Retinal pigment epithelial cell (primary cell): ENCODE measurements around the gene UMAD1.

Source experiments
- DNase-seq: peaks from one replicate; pipeline ENCODE4 v3.0.0-alpha.2; 2010; ENCODE audit warnings: low read depth
- H3K4me3 ChIP-seq: 2 replicates; pipeline ENCODE4 v1.5.1; 2011; ENCODE audit warnings: mild to moderate bottlenecking, low read length, control low read depth, moderate library complexity
- TF ChIP-seq, protein P1 (sequence below): conservative IDR thresholded peaks from 2 replicates; pipeline ENCODE4 v1.5.1; 2011; ENCODE audit warnings: low read depth, low read length, control low read depth, inconsistent platforms

Gene UMAD1

GRCh38 chr7:7843240-7843639 is 202.7 kb downstream of the UMAD1 start:
- H3K4me3 ChIP-seq: no peak overlapping the region
- TF ChIP-seq, protein P1, sequence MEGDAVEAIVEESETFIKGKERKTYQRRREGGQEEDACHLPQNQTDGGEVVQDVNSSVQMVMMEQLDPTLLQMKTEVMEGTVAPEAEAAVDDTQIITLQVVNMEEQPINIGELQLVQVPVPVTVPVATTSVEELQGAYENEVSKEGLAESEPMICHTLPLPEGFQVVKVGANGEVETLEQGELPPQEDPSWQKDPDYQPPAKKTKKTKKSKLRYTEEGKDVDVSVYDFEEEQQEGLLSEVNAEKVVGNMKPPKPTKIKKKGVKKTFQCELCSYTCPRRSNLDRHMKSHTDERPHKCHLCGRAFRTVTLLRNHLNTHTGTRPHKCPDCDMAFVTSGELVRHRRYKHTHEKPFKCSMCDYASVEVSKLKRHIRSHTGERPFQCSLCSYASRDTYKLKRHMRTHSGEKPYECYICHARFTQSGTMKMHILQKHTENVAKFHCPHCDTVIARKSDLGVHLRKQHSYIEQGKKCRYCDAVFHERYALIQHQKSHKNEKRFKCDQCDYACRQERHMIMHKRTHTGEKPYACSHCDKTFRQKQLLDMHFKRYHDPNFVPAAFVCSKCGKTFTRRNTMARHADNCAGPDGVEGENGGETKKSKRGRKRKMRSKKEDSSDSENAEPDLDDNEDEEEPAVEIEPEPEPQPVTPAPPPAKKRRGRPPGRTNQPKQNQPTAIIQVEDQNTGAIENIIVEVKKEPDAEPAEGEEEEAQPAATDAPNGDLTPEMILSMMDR: no peak
- DNase-seq: no peak

- H3K4me3 ChIP-seq: no peak overlapping the region
- no peak for DNase-seq
- TF ChIP-seq, protein P1: no peak
Measured at GRCh38 chr7:7843972-7844371, 203.4 kb downstream of the UMAD1 start.

DNA sequence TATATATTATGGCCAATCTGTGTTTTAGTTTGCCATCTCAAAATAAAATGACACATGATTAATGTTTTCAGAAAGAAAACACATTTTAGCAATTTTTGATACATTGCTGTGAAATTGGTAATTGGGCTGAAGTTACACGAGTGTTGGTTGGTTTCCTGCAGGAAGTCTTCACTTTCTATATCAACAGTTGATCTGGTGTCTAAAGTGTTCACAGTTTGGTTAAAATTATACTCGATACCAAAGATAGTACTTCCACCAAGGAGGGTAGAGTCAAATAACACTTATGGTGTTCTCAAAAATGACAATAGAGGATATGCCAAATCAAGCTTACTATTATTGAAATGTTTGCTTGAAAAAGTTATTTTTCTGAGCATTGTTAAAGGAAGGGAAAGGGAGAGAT is 207.7 kb downstream of the UMAD1 start:
- TF ChIP-seq, protein P1: no peak
- no peak overlapping the region for H3K4me3 ChIP-seq
- DNase-seq: no peak

- H3K4me3 ChIP-seq: no peak overlapping the region
- TF ChIP-seq, protein P1: no peak
- no peak for DNase-seq
Measured at GRCh38 chr7:7848892-7849291, 208.3 kb downstream of the UMAD1 start.

DNA sequence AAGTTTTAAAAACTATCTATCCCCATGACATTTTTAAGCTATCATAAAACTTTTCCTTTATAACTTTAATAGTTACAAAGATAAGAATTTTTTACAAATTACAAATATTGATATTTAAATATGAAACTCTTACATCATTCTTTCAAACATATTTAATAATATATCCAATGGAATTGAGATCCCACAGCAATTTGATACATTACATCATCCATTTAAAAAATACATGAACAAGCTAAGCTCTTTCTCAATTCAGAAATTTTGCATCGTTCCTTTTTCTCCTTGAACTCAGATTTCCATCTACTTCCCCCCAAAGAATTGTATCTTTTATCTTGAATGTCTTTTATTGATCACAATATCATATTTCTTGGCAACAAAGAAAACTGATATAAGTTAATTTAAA is 209.6 kb downstream of the UMAD1 start:
- H3K4me3 ChIP-seq: no peak overlapping the region
- DNase-seq: no peak
- TF ChIP-seq, protein P1: no peak

DNA sequence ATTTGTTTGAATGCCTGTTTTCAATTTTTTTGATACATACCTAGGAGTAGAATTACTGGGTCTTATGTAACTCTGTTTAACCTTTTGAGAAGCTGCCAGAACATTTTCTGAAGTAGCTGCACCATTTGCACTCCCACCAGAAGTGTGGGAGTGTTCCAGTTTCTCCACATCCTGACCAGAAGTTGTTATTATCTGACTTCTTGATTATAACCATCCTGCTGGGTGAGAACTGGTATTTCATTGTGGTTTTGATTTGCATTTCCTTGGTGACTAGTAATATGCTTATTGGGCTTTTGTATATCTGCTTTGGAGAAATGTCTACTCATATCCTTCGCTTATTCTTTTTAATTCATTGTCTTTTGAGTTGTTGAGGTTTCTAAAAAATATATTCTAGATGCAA is 210.8 kb downstream of the UMAD1 start:
- TF ChIP-seq, protein P1: no peak
- no peak for DNase-seq
- H3K4me3 ChIP-seq: no peak overlapping the region

DNA sequence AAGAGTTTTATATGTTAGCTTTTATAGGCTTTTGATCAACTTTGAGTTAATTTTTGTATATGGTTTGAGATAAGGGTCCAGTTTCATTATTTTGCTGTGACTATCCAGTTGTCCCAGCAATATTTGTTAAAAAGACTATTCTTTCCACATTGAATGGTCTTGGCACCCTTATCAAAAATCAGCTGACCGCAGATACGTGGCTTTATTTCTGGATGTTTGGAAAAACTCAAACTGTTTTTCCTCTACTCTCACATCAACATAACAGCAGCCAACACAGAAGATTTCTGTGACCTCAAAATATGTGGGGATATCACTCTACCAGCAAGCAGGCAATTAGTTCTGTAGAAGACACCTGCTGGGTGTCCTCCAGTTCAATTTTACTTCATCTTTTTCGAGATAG is 211.4 kb downstream of the UMAD1 start:
- no peak for DNase-seq
- TF ChIP-seq, protein P1: no peak
- no peak overlapping the region for H3K4me3 ChIP-seq
